Measurements from ENCODE around the gene ATP10A. TPM values are rescaled to one million over a fixed set of nuclear protein-coding genes. Genes with fewer than 3 reads are reported as not detected.

Gene ATP10A
- total and polyA plus RNA-seq, 2 of the 8 experiments (the other 6 are each of a cell fraction or from before 2014, with no cell fraction given), result 2.0 to 2.8 TPM

DNA sequence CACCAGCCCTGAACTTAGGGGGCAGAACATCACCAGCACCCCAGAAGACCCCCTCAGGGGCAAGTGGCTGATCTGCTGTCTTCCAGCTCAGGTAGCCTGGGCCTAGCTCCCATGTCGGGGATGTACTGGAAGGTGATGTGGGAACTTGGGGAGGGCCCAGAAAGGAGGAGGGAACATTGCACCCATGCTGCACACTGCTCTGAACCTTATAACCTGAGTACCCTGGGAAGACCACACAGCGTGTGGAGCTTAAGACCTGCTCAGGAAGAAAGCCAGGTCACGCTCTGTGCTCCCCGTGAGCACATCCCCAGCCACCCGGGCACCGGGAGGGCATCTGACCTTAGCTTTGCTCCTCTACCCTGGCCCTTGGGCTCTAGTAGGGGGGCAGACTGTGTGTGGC is 159.4 kb downstream of the ATP10A start:
- Histone ChIP-seq H2BK12ac (ENCODE audit: low read depth, low read length) (no peak overlapping the region), H3K27ac (ENCODE audit: low read depth, low read length) (no peak overlapping the region), H3K23me2 (ENCODE audit: low read depth, low read length) (no peaks in the 10 kb centered on the region), H3K4me1 (replicated peaks in 1 of 4; ENCODE audit: control insufficient read depth in 3 of 4, insufficient read depth in 4 of 4, low read length in 3 of 4) (peaks cover 0 to 2% (median 0%) of the 10 kb centered on the region in 4 experiments; a peak in 1 of 7 replicates), H2BK15ac (ENCODE audit: low read length) (no peak overlapping the region), H3K27me3 (replicated peaks in 1 of 4; ENCODE audit: control insufficient read depth in 3 of 4, extremely low read depth in 1 of 4, insufficient read depth in 3 of 4, low read length in 3 of 4) (no peaks in the 10 kb centered on the region), H3K18ac (ENCODE audit: extremely low read depth, low read length) (no peak overlapping the region), H3K4me3 (ENCODE audit: extremely low read depth in 1 of 4, insufficient read depth in 2 of 4, low read depth in 3 of 4, low read length in 4 of 4) (no peak overlapping the region), H3K4me2 (ENCODE audit: insufficient read depth in 1 of 2, low read depth in 2 of 2, low read length in 2 of 2) (no peak overlapping the region), H3K36me3 (ENCODE audit: control insufficient read depth in 2 of 4, insufficient read depth in 4 of 4, low read length in 3 of 4) (no peaks in the 10 kb centered on the region), H2AK5ac (ENCODE audit: low read depth, low read length) (no peak overlapping the region), H3K9me3 (ENCODE audit: insufficient read depth in 2 of 2, low read depth in 1 of 2, low read length in 1 of 2) (no peaks in the 10 kb centered on the region), H3K14ac (ENCODE audit: insufficient read length) (no peak overlapping the region), H3K9ac (replicated peaks in 1 of 4; ENCODE audit: extremely low read depth in 1 of 4, low read depth in 3 of 4, low read length in 3 of 4) (no peak overlapping the region), H3K56ac (replicated peaks; ENCODE audit: insufficient read length, low read depth, low read length) (no peak overlapping the region), H2BK20ac (ENCODE audit: low read length) (no peak overlapping the region), H4K8ac (ENCODE audit: extremely low read depth, insufficient read depth, low read length) (no peak overlapping the region), H4K5ac (ENCODE audit: insufficient read length, low read depth, low read length) (no peak overlapping the region), H3K79me1 (ENCODE audit: low read depth, low read length) (no peaks in the 10 kb centered on the region), H3K4ac (replicated peaks; ENCODE audit: insufficient read length, low read depth, low read length) (no peak overlapping the region), H4K20me1 (replicated peaks in 1 of 2; ENCODE audit: control insufficient read depth in 1 of 2, insufficient read depth in 2 of 2, low read length in 2 of 2) (no peaks in the 10 kb centered on the region), H3K23ac (ENCODE audit: insufficient read length) (no peak overlapping the region), H3K79me2 (ENCODE audit: control insufficient read depth in 1 of 2, insufficient read depth in 2 of 2, low read length in 2 of 2) (no peaks in the 10 kb centered on the region), H2BK5ac (ENCODE audit: low read depth, low read length) (no peak overlapping the region), H4K91ac (replicated peaks; ENCODE audit: insufficient read length, low read length) (no peak overlapping the region), H2AFZ (ENCODE audit: low read length) (no peak overlapping the region), H2BK120ac (replicated peaks; ENCODE audit: low read depth, low read length) (no peak overlapping the region)
- ChIA-PET POLR2A (ENCODE audit: partially characterized antibody) (no interaction called here), CTCF (ENCODE audit: partially characterized antibody) (interaction anchor here (0.6 to 2.6 kb wide), 7 partner anchors 9 to 230 kb away, joined by 3 to 8 read pairs (median 3); no protein-coding TSS in a partner anchor)
- WGBS, 2 experiments (ENCODE audit: extremely low coverage in 1 of 2, insufficient coverage in 1 of 2, insufficient read length in 1 of 2, insufficient replicate concordance in 2 of 2, low coverage in 1 of 2, low lambda C conversion rate in 2 of 2, missing lambda C conversion rate in 1 of 2), result 92% methylated on average over 6 of the region's 6 CpGs; no CpG with 5 or more reads in 1 of the 2 experiments
- no peak for DNase-seq (ENCODE audit: low read depth in 1 of 2, low spot score in 2 of 2)
- no peak for FAIRE-seq
- TF ChIP-seq MAFK (IDR thresholded peaks at IDR 0.05; ENCODE audit: low read depth, low read length) (no peak), ZNF274 (IDR thresholded peaks at IDR 0.05; ENCODE audit: borderline replicate concordance, extremely low read depth, low read length) (no peak), YY1 (IDR thresholded peaks at IDR 0.05; ENCODE audit: low read depth, low read length) (no peak)

Measured in H1 (cell line).